Mononuclear cell (primary cell): Measurements from ENCODE around the gene TNNC2. TPM values are rescaled to one million over a fixed set of nuclear protein-coding genes. Genes with fewer than 3 reads are reported as not detected.
A peak's percentile ranks its signal among the peaks of the same experiment; 100 is the strongest.

Source experiments
- H3K27me3 ChIP-seq: 2 replicates; pipeline ENCODE4 v1.6.0; 2011; ENCODE audit warnings: low read length, control low read depth; ENCODE audit not compliant: insufficient read depth
- H3K4me1 ChIP-seq: 2 replicates; pipeline ENCODE4 v1.5.1; 2011; ENCODE audit warnings: mild to moderate bottlenecking, low read length, control low read depth; ENCODE audit not compliant: insufficient read depth
- H3K4me3 ChIP-seq: 2 replicates; pipeline ENCODE4 v1.5.1; 2011; ENCODE audit warnings: mild to moderate bottlenecking, low read length, moderate library complexity
- H3K9me3 ChIP-seq: 2 replicates; pipeline ENCODE4 v1.5.1; 2011; ENCODE audit warnings: low read depth, mild to moderate bottlenecking, control low read depth, low read length
- total RNA-seq: library from RNA; depleted of rRNA; stranded (reverse); fragments of >200 nt; gene quantifications from one replicate; pipeline ENCODE4 v1.2.3, GENCODE V29; 2012

TNNC2 gene
- total RNA-seq, 1 donor: 0.73 TPM

DNA sequence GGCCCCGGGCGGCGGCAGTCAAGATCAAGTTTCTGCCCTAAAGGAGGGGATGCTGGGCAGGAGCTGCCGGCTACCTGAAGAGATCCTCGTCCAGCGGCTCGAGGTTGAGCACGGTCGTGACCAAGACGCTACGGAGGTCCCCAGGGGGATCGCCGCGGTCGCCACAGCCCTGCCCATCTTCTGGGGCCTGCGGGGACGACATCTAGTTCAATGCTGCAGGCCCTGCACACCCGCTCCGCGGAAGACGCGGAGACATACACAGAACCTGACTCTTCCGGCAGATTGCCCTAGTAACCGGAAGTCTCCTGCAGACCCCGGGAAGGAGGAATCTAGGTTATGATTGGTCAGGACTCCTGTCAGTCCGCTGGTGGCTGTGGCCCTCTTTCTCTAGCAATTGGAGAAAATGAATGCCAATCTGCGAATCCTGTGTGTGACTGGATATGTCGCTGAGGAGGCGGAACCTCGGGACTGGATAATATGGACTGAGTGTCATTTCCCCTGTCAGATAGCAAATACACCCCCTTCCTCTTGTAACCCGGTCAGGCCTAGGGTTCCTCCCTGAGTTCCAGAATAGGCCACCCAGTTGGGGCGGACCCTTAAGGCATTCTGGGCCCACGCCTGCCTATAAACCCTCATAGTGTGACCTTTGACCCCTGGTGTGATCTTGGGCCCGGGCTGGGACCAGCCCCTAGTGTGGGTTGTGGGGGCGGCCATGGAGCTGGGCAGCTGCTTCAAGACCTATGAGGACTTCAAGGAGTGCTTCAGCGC, 30.2 kb upstream of the TNNC2 start, which contains the start of the genes ACOT8 and ZSWIM3:
ACOT8 (minus strand) TSS at position 279 of the 768 bp plus-strand sequence; CDS start at position 202, 77 bp downstream.
ZSWIM3 (plus strand) TSS at position 501 of the 768 bp plus-strand sequence; CDS start at position 713, 212 bp downstream.
- H3K9me3 ChIP-seq: no peaks in the 10 kb centered on the region
- peaks cover 28% of the 10 kb centered on the region for H3K4me1 ChIP-seq
- H3K27me3 ChIP-seq: no peaks in the 10 kb centered on the region
- H3K4me3 ChIP-seq: peak within 1 kb of the TSS; percentile 67

DNA sequence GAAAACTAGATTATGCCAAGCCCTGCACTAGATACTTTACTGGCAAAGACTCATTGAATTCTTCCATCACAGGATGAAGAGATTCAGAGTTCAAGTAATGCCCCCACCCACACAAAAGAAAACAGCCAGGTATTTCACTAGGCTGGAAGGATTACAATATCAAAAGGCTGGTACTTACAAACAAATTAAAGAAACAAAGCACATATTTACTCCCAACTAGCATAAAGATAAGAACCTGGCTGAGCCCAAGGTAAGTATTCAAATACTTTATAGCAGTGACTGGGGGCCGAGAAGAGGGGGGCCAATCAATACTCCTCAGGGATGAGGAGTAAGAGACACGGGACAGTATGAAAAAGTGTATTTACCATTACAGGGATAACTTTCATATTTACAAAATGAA, 26.4 kb upstream of the TNNC2 start:
- H3K27me3 ChIP-seq: no peaks in the 10 kb centered on the region
- H3K4me3 ChIP-seq: no peak overlapping the region
- H3K9me3 ChIP-seq: no peaks in the 10 kb centered on the region
- H3K4me1 ChIP-seq: peaks cover 27% of the 10 kb centered on the region

DNA sequence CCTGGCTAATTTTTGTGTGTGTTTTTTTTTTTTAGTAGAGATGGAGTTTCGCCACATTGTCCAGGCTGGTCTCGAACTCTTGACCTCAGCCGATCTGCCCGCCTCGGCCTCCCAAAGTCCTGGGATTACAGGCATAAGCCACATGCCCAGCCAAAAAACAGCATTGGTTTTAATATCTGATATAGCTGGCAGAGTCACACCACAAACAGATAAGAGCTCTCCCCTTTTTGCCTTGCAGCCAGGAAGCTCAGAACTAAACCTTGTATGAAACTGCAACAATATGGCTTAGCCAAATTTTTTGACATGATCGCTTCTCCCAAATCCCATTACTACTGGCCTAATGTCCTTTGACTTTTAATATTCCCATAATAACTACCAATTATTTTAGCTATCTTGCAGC, 25.2 kb upstream of the TNNC2 start:
- Histone ChIP-seq H3K27me3 (no peaks in the 10 kb centered on the region), H3K9me3 (no peaks in the 10 kb centered on the region), H3K4me3 (no peak overlapping the region), H3K4me1 (peaks cover 21% of the 10 kb centered on the region)

DNA sequence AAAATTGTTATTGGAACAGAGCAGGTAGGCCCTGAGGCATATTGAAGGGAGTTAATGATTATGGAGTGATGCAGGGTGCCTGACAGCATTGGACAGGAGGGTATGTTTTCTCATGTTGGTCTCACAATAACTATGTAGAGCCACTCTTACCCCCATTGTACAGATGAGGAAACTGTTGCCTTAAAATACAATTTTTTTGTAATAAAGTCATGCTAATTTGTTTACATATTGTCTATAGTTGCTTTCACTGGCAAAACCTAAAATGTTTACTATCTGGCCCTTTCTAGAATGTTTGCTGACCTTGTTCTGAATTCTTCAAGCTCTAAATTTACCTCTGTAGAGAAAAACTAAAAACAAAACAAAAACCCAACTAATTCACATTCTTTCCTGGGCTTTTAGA, 24.4 kb upstream of the TNNC2 start:
- peaks cover 17% of the 10 kb centered on the region for H3K4me1 ChIP-seq
- H3K27me3 ChIP-seq: no peaks in the 10 kb centered on the region
- no peaks in the 10 kb centered on the region for H3K9me3 ChIP-seq
- H3K4me3 ChIP-seq: no peak overlapping the region

DNA sequence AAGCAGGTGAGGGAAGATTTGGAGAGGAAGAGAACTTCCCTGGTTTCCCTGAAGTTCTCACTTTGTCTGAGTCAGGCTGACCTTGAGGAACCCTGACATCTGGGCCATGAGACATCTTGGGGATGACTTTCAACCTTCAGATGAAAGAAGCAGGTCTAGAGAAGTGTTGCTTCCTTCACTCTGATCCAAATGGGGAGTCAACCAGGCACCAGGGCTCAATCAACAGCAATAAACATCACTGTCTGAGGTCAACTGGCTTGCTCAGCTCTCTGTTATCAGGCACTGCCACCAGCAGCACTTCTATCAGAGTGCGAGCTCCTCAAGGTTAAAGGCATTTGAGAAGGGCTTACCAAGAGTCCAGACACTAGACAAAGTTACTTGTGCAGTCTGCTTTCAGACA, 23.8 kb upstream of the TNNC2 start:
- no peaks in the 10 kb centered on the region for H3K9me3 ChIP-seq
- H3K4me3 ChIP-seq: no peak overlapping the region
- no peaks in the 10 kb centered on the region for H3K27me3 ChIP-seq
- peaks cover 11% of the 10 kb centered on the region for H3K4me1 ChIP-seq

DNA sequence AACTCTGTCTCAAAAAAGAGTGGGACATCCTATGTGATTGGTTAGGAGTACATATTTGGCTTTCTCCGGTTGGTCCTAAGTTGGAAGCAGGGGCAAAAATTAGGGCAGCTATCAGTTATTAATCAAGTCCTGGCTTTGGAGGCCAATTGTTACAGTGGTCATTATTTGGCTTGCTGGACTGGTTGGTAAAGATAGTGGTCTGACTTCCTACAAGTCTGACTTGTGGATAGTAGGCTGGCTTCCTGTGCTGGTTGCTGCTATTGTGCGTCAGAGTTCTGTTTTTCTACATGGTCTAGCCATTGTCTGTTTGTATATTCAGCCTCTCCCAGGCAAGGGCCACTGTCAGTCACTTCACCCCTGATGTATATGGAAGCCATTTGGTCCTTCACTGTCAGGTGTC, 23.1 kb upstream of the TNNC2 start:
- Histone ChIP-seq H3K4me3 (no peak overlapping the region), H3K27me3 (no peaks in the 10 kb centered on the region), H3K4me1 (peaks cover 7% of the 10 kb centered on the region), H3K9me3 (no peaks in the 10 kb centered on the region)

DNA sequence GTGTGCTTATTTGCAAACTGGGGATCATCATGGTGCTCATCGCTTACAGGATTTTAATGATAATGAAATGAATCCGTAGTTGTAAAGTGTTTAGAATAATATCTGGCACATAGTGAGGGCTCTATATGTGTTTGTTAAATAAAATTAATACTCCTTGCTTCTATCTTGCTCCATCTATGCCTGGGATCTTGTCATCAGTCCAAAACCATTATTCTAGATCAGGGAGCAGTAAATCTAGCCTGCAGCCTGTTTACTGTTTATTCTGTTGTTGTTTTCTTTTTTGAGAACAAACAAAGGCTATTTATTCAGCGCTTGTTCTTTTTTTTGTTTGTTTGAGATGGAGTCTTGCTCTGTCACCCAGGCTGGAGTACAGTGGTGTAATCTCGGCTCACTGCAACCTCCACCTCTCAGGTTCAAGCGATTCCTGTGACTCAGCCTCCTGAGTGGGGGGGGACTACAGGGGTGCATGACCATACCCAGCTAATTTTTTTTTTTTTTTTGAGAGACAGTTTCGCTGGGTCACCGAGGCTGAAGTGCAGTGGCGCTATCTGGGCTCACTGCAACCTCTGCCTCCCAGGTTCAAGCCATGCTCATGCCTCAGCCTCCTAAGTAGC, 22.0 kb upstream of the TNNC2 start:
- Histone ChIP-seq H3K4me3 (no peak overlapping the region), H3K4me1 (no peaks in the 10 kb centered on the region), H3K27me3 (no peaks in the 10 kb centered on the region), H3K9me3 (no peaks in the 10 kb centered on the region)

DNA sequence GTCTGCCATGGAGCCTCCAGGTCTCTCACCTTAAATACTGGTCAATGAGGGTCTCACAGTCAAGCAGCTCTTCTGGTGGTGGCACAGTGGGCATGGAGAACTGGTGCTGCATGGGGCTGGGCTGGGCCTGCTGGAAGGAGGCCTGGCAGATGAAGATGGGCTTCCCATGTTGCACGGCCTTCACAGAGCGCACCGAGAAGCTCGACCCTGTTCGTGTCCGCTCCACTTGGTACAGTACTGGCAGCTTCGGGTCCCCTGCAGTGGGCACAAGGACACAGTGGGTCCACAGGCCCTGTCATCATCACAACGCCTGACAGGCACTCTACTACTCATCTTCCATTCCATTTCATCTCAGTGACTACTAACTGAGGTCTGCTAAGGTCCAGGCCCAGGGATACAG, 21.3 kb upstream of the TNNC2 start:
- no peak overlapping the region for H3K4me3 ChIP-seq
- no peaks in the 10 kb centered on the region for H3K27me3 ChIP-seq
- H3K4me1 ChIP-seq: no peaks in the 10 kb centered on the region
- no peaks in the 10 kb centered on the region for H3K9me3 ChIP-seq

DNA sequence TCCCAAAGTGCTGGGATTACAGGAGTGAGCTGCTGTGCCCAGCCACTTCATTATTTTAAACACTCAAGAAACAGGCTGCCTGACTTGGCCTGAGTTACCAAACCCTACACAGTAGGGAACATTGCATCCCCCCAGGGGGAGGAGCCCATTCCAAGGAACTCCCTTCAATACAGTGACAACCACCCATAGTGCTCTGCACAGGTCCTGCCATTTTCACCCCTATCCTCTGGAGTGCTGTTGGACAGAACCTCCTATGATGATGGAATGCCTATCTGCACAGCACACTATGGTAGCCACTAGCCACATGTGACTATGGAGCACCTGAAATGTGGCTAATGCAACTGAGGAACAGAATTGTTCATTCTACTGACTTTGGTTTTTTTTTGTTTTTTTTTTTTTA, 18.3 kb upstream of the TNNC2 start:
- Histone ChIP-seq H3K9me3 (no peaks in the 10 kb centered on the region), H3K4me3 (no peak overlapping the region), H3K27me3 (no peaks in the 10 kb centered on the region), H3K4me1 (peaks cover 14% of the 10 kb centered on the region)

DNA sequence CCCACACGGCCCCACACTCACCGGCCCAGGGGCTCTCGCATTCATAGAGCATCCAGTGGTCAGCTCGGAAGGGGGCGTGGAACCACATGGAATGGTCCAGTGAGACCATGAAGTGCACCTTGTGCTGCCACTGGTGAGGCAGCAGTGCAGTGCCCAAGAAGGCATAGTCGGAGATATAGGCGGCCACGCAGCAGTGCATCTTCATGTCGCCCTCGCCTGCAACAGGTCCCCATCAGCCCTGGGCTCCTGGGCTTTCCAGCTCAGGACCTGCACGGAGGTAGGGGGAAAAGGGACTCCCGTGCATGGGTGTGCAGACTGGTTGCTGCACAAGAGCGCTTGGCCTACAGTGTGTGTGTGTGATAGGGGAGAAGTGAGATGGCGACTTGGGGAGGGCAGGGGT, 16.4 kb upstream of the TNNC2 start:
- H3K4me1 ChIP-seq: peaks cover 14% of the 10 kb centered on the region
- H3K9me3 ChIP-seq: no peaks in the 10 kb centered on the region
- no peak overlapping the region for H3K4me3 ChIP-seq
- no peaks in the 10 kb centered on the region for H3K27me3 ChIP-seq

DNA sequence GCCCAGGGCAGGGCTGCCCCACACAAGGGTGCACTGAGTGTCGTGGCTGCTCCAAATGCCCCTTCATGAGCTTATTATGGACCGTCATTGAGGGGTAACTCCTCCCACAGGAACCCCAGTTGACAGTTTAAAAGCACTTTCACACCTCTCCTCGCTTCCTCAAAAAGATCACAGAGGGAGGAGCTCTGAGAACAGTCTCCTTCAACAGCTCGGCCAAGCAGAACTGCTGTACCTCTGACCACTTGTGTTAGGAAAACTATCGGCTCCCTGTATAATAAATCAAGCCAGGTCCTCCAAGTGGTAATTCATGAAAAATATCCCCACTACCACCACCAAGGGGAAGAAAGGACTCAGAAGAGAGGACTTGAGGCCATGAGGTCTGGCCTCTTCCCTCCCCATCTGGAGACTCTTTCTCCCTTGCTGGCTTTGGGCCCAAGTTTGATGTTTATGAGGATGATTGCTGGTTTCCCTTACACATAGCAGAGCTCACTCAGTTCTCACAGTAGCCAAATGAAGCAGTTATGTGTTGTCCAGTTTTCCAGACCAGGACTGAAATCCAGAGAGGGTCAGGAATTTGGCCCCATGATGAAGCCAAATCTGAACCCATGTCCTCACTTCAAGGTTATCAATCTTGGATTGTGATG, 15.2 kb upstream of the TNNC2 start:
- peaks cover 14% of the 10 kb centered on the region for H3K4me1 ChIP-seq
- no peak overlapping the region for H3K4me3 ChIP-seq

DNA sequence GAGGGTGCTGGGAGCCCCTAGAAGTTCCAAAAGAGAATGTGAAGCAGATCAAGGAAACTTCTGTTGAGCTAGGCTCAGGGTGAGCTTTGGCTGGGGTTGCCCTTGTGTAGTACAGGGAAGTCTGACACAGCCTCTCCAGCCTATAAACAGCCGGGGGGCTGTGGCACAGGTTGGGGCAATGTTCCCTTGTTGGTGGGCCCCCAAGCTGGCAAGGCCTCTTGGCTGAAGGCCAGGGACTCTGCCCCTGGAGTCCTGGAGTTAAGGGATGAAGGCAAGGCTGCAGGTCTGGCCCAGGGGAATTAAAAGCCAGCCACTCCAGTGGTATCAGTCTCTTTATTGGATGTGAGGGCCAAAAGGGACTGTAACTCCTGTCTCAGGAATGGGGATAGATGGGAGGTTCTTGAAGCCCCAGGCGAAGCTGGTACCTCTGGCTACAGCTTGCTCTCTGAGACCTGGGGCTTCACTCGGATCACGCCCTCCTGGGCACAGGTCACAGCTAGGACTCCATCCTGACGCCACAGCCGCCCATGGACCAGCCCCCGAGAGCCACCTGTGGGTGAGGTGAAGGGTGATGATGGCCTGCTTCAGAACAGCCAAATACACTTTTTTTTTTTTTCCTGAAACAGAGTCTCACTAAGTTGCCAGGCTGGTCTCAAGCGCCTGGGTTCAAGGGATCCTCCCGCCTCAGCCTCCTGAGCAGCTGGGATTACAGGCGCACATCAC, 14.5 kb upstream of the TNNC2 start:
- H3K9me3 ChIP-seq: no peaks in the 10 kb centered on the region
- H3K4me1 ChIP-seq: peaks cover 14% of the 10 kb centered on the region
- no peaks in the 10 kb centered on the region for H3K27me3 ChIP-seq
- H3K4me3 ChIP-seq: no peak overlapping the region

More for the DNA sequence above, 15.2 kb upstream of the TNNC2 start:
- H3K27me3 ChIP-seq: no peaks in the 10 kb centered on the region
- no peaks in the 10 kb centered on the region for H3K9me3 ChIP-seq

DNA sequence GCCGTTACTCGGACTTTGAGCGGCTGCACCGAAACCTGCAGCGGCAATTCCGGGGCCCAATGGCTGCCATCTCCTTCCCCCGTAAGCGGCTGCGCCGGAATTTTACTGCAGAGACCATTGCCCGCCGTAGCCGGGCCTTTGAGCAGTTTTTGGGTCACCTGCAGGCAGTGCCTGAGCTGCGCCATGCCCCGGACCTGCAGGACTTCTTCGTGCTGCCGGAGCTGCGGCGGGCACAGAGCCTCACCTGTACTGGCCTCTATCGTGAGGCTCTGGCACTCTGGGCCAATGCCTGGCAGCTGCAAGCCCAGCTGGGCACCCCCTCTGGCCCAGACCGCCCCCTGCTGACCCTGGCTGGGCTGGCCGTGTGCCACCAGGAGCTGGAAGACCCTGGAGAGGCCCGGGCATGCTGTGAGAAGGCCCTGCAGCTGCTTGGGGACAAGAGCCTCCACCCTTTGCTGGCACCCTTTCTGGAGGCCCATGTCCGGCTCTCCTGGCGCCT, 13.6 kb upstream of the TNNC2 start:
- Histone ChIP-seq H3K9me3 (no peaks in the 10 kb centered on the region), H3K4me1 (peaks cover 16% of the 10 kb centered on the region), H3K27me3 (no peaks in the 10 kb centered on the region), H3K4me3 (no peak overlapping the region)

DNA sequence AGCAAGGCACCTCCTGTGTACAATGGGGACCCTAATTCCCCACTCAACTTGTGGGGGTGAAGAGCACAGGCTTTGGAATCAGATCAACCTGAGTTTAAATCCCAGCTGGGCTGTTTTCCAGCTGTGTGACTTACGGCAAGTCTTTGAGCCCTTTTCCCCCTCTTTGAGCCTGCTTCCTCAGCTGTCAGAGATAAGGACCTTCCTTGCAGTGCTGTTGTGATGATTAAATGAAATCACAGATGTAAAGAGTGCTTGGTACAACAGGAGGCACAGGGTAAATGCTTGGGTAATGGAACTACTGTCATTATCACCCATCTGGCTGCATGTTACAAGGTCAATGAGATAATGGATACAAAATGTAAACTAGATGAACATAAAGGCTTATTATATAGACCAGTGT, 9.7 kb upstream of the TNNC2 start:
- H3K4me1 ChIP-seq: peaks cover 41% of the 10 kb centered on the region
- H3K27me3 ChIP-seq: no peaks in the 10 kb centered on the region
- H3K4me3 ChIP-seq: no peak overlapping the region
- H3K9me3 ChIP-seq: no peaks in the 10 kb centered on the region

DNA sequence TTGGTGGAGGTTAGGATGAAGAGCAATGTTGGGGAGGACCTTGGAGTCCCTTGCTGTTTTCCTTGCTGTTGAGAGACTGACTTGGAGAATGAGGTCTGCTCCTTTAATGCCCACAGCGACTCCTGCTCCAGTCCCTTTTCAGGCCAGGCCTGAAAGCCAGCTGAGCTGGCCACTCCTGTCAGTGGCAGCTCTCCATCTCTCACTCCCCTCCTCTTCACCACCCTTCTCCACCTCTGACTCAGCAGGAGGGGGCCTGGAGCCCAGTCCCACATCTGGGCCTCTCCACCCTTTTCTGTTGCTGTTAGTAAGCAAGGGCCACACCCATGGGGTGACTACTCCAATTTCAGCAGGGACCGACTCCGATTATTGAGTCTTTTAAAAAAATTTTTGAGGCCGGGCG, 8.7 kb upstream of the TNNC2 start:
- H3K4me1 ChIP-seq: peaks cover 43% of the 10 kb centered on the region
- no peaks in the 10 kb centered on the region for H3K27me3 ChIP-seq
- H3K9me3 ChIP-seq: no peaks in the 10 kb centered on the region
- no peak overlapping the region for H3K4me3 ChIP-seq
